Measurements from ENCODE around the gene KRT6B. TPM values are rescaled to one million over a fixed set of nuclear protein-coding genes. Genes with fewer than 3 reads are reported as not detected.

KRT6B gene
- total RNA-seq, 2 donors from 2014 or later, result not detected

- intact Hi-C loops (cut with DNase I), result no loop called here
- ATAC-seq (no peak), DNase-seq (no peak)
These were observed 12.5 kb downstream of the KRT6B start for GRCh38 chr12:52439420-52439819.

- intact Hi-C loops (cut with DNase I), result no loop called here
These were observed 13.3 kb downstream of the KRT6B start for GRCh38 chr12:52438305-52439301.

GRCh38 chr12:52437508-52437907 is 14.4 kb downstream of the KRT6B start:
- no peak for ATAC-seq
- intact Hi-C loops (cut with DNase I), result no loop called here
- no peak for DNase-seq

More at GRCh38 chr12:52438305-52439301, 13.3 kb downstream of the KRT6B start:
- ATAC-seq, result no peak
- DNase-seq, result no peak

GRCh38 chr12:52436828-52437474 is 15.0 kb downstream of the KRT6B start:
- DNase-seq (no peak), ATAC-seq (no peak)
- intact Hi-C loops (cut with DNase I), result no loop called here

- DNase-seq (peak; percentile 68), ATAC-seq (peak in 1 of 2 donors; percentile 75)
- intact Hi-C loops (cut with DNase I), result no loop called here
These were observed 15.7 kb downstream of the KRT6B start for GRCh38 chr12:52436000-52436827.

GRCh38 chr12:52435659-52435999 is 16.3 kb downstream of the KRT6B start:
- intact Hi-C loops (cut with DNase I), result no loop called here

GRCh38 chr12:52434760-52435530 is 17.0 kb downstream of the KRT6B start:
- DNase-seq, result no peak
- intact Hi-C loops (cut with DNase I), result no loop called here
- ATAC-seq, result no peak

More at GRCh38 chr12:52435659-52435999, 16.3 kb downstream of the KRT6B start:
- DNase-seq (no peak), ATAC-seq (no peak)

- intact Hi-C loops (cut with DNase I), result no loop called here
- no peak for ATAC-seq
These were observed 17.7 kb downstream of the KRT6B start, which contains the start of gene KRT75 for GRCh38 chr12:52434081-52434733. Gene KRT75 (minus strand): TSS chr12:52434371. CDS start chr12:52434304, 67 bp downstream.

GRCh38 chr12:52433501-52434080 is 18.4 kb downstream of the KRT6B start:
- DNase-seq (no peak), ATAC-seq (no peak)
- intact Hi-C loops (cut with DNase I), result no loop called here

More at GRCh38 chr12:52434081-52434733, 17.7 kb downstream of the KRT6B start, which contains the start of gene KRT75:
- no peak for DNase-seq

- DNase-seq (no peak), ATAC-seq (no peak)
- intact Hi-C loops (cut with DNase I), result no loop called here
These were observed 19.3 kb downstream of the KRT6B start for GRCh38 chr12:52432559-52433207.

- intact Hi-C loops (cut with DNase I), result no loop called here
- ATAC-seq (no peak), DNase-seq (no peak)
These were observed 23.8 kb downstream of the KRT6B start for GRCh38 chr12:52428121-52428520.

- no peak for ATAC-seq
- DNase-seq, result no peak
- intact Hi-C loops (cut with DNase I), result no loop called here
These were observed 24.9 kb downstream of the KRT6B start for GRCh38 chr12:52427083-52427482.

GRCh38 chr12:52426034-52426433 is 25.9 kb downstream of the KRT6B start:
- intact Hi-C loops (cut with DNase I), result no loop called here
- ATAC-seq, result no peak
- no peak for DNase-seq

GRCh38 chr12:52425466-52425865 is 26.5 kb downstream of the KRT6B start:
- DNase-seq (no peak), ATAC-seq (no peak)
- intact Hi-C loops (cut with DNase I), result no loop called here

- intact Hi-C loops (cut with DNase I), result no loop called here
- ATAC-seq (peak; percentile 82), DNase-seq (no peak)
These were observed 28.1 kb downstream of the KRT6B start for GRCh38 chr12:52423661-52424500.

GRCh38 chr12:52423035-52423434 is 28.9 kb downstream of the KRT6B start:
- DNase-seq, result no peak
- intact Hi-C loops (cut with DNase I), result no loop called here
- ATAC-seq, result peak in 1 of 2 donors; percentile 50
